HG03135 (cell line): ENCODE measurements around the gene C1QTNF7.

Experiments
- ATAC-seq: cut with Tn5 transposase; IDR thresholded peaks from one replicate; pipeline ENCODE4 v1.9.1; 2021; ENCODE audit warnings: mild to moderate bottlenecking, moderate library complexity; ENCODE audit not compliant: unreplicated experiment

C1QTNF7 gene

DNA sequence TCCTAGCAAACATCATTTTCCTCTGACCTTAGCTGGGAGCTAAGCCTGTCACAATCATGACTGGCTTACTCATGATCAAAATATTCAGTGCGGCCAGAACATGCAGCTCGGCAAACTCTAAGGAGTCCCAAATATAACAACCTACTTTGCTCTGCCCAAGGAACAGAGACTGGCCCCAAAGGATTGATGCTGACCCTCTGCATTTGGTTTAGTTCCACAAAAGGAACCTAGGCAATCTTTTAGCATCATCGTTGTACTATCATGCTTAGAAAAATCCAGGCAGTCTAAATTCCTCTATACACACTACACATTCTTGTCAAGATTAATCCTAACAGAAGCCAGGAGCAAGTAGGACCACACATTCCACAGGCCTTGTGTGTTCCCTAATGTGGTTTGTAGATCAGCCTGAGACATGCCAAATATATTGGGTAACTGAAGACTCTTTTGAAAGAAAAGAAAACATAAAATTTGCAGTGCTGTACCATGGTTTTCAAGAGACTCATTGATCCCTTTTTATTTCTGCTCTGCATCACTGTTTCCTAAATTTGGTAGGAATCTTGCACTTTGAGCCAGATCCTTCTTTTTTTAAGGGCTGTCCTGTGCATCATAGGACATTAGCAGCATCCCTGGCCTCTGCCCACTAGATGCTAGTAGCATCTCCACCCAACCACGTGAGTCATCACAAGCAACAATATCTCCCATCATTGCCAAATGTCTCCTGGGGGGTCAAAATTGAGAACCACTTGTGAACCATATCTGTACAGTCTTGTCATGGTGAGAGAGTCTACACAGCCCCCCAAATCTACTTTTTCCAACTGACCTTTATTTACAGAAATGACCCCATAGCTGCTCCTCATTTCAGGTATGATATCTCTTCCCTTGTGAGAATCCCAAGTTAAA, 24.3 kb downstream of the C1QTNF7 start:
- no peak for ATAC-seq

DNA sequence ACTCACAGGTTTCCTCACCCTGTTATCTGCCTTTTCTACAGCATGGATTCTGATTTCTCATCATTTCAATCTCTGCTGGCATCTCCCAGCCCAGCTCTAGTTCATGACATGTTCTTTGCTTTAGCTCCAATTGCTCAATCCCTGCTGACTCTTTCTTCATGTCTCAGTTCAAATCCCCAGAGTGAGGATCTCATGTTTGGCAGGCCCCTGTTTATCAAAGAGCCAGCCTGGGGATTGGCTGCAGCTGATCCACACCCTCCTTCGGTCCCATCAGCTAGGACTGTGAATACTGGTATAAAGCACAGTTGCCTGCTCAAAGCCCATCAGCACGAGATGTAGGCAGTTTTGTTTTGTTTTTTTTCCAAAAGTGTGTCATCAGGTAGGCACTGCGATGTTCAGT, 27.5 kb downstream of the C1QTNF7 start:
- ATAC-seq: no peak

DNA sequence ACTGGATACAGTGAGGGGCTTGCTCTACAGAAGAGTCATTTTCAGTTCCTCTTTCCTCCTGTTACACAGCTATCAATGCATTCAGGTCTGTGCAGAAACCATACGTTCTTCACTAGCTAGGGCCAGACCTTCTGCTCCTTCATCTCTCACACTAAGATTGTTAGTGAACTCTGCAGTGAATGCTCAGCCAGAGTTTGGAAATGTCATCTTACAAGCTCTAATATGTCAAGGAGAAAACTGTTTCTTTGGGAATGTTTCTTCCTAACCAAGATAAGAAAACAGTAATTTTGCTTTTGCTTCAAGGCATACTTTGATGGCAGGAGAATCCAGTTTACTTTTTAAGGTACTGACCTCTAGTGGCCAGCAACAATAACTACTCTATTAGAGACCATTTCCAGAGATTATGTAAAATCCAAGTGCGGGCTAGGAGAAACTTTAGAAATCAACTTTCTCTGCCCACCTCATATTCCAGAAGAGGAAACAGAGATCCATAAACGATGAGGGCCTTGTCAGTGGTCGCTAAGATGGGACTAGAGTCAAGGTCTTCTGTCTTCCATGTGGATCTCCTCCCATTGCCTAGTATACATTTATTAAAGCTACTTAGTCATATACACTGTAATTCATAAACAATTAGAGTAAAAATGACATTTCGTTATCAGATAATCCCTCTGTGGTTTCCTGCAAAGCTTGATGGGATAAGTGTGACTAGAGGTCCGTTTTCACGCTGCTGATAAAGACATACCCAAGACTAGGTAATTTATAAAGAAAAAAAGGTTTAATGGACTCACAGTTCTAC, 29.8 kb downstream of the C1QTNF7 start:
- ATAC-seq: peak; percentile 98

DNA sequence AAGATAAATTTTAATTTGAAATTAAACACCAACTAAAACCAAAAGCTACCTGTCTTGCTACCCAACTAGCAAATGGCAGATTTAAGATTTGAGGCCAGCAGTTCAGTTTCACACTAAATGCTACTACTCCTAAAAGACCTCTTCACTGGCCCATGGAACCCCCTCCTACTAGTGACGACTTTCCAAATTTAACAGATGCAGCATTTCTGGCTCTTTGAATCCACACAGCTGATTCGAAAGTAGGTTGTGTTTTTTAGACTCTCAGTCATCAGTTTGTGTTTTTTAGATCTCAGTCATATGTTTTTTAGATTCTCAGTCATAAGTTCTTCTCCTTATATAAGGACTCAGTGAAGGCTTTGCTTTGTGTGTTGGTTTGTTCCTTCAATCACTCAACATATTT, 30.8 kb downstream of the C1QTNF7 start:
- ATAC-seq: no peak

DNA sequence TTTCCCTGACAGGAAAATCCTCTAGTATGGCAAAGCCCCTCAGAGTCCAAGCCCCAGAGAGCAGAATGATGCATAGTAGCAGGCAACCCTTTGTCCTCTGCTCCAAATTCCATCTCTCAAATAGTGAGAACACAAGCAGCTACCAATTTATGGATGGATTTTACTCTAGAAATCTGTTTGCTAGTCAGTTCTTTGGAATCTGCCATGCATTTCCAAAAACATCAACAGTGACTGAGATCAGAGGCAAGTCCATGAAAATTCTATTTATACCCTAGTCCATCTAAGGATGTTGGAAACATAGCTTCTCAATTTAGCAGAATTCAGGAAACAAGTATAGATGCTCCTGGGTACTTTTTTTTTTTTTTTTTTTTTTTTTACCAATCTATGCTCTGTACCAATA, 31.9 kb downstream of the C1QTNF7 start:
- ATAC-seq: no peak

DNA sequence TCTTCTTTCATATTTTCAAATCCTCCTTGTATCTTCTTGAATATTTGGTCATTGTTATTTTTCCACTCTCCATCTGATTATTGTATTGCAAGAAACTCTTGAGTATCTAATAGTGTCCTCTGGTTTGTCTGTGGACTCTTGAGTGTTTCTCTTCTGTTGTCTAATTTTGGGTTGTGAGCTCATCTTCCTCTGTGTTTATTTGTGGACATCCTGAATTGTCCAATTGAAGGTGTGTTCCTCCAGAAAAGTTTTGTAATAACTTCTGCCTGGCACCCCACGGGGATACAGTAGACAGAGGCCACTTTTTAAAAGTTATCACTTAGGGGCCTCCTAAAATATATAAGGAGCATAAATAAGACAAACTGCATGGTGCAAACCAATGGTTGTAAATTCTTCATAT, 38.8 kb downstream of the C1QTNF7 start:
- no peak for ATAC-seq

DNA sequence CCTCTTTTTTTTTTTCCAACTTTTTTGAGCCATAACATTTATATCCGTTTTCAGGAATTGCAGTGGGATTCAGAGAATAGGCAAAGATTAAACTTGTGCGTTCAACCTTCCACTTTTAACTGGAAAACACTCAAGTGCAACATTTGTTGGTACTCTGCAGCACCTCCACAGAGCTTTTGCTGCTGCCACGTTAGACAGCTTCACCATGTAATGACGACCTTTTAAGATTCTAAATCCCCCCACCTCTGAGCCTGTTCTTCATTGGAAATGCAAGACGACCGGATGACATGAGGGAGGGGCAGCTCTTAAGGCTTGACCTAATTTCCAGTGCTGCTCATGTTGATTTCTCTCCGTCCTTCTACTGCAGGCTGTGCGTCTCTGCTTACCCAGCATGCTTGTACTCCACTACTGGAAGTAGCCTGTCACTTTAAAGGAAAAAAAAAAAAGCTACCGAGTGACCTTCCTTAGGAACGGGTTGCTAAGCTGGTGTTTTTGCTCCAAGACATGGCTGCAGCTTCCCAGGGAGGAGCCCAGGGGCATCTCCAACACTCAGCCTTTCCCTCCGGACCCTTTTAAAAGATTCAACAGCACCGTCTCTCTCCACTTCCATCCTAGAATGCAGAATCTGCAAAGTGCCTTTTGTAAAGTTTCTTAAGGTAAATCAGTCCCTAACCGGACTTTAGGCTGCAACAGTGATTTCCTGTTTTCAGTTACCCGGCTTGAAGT, 41.7 kb downstream of the C1QTNF7 start, which contains the start of gene CC2D2A:
Gene CC2D2A, plus strand, starts transcription at position 481 of the 726 bp plus-strand sequence. CDS start 6,051 bp downstream, outside the sequence.
- no peak for ATAC-seq

DNA sequence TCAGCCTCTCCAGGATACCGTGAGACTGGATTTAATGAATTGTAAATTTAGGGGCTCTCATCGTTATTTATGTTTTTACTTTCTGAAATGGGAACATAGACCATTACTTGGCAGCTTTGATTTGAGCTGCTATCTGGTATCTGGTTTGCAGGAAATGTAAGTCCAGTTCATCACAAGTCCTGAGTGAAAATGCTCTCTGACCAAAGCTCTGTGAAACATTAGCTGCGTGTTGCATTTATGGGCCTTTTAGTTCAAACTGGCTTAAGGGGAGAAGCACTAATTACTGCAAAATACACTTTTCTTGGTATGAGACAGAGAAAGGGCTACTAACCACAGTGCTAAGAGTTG, 42.3 kb downstream of the C1QTNF7 start:
- no peak for ATAC-seq

DNA sequence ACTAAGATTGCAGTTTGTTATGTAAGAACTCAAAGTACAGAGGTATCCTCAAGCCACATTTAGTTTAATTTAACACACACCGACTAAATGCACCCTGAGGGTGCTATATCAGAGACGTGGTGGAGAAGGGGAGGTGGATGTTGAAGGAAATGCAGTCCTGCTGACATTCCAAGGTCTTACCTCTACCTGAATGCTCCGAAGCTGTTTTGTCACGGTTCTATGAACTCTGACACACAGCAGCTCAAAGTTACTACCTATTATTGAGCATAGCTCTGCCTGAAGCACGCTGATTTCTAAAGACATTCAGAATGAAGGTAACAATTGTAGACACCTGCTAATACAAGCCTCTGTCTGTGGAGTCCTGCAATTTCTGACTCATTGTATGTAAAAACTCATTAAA, 48.6 kb downstream of the C1QTNF7 start:
- ATAC-seq: no peak

DNA sequence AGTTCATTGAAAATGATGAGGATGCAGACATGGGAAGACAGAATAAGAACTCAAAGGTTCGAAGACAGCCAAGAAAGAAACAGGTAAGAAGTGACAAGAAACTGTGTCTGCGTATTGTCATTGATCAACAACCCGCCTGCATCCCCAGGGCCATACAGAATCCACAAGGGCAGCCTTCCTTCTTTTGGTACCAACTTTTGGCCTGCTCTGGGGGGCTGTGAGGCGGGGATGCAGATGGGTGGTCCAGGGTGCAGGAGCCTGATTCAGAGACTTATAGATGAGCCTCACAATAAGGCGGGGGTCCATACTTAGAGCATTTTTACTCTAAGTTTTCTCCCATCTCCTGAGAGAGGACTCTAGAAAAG, 50.9 kb downstream of the C1QTNF7 start:
- ATAC-seq: no peak

DNA sequence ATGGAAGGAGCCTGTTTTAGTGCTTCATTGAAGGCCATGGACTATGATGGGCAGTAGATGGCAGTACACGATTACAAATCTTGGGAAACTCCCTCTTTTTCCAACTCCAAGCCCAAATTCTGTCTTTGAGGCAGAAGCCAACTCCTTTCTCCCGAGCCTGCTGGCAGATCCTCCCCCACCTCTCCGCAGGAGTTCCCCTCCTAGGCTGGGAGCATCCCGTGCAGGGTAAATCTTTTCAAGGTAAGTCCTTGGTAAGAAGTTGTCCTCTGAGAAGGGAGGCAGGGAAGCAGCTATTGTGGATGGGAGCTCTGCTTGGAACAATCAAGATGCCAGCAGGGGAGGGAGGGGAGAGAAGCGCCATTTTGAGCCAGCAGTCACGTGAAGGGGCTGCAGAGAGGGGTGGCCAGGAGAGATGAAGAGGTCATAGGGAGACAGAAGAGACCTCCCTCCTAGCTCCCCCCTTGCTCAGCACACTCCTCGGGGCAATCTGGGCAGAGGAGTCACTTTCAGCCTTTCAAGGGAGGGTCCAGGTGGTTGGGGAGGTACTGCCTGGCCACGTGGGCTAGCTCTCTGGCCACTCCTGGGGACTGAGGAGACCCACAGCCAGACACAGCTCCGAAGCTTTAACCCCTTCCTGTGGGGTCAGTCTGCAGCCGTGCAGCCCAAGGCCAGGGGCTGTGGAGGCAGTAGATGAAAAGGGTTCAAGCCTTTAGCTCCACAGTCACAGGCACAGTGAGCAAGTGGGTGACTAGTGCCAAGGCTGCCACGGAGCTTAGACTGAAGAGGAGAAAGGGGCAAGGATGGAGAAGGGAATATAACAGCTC, 51.5 kb downstream of the C1QTNF7 start:
- no peak for ATAC-seq

DNA sequence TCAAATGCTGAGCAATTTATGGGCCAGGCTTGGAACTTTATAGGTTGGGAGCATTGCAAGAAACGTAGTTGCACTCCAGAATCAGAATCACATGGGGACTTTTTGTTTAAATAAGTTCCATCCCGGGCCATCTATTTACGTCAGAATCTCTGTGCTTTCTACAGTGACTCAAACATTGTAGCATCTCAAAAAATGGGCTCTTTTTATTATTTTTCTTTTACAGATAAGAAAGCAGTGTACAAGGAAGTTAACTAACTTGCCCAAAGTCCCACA, 52.0 kb downstream of the C1QTNF7 start:
- no peak for ATAC-seq

DNA sequence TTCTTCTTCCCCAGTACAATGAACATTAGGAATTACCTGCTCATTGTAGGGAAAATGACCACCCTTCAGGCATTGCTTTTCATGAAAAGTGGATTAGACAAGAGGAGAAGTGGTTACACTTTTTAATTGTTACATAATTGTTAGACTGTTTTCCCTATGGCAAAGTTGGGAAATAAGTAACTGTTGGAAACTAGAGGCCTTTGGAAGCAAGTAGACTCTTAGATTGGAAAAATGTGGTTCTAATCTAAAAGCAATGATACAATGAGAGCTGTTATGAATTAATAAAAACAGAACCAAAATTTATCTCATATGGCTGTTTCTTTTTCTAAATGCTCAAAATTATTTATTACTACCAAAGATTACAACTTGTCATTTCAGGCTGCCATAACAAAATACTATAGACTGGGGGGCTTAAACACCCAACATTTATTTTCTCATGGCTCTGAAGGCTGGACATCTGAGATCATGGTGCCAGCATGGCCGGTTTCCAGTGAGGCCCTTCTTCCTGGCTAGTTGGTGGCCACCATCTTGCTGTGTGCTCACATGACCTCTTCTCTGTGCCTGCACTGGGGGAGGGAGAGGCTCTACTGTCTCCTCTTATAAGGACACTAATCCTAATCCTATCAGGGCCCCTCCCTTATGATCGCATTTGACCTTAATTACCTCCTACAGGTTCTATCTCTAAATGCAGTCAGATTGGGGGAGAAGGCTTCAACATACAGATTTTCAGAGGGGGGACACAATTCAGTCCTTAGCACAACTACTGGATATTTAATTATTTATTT, 54.3 kb downstream of the C1QTNF7 start:
- ATAC-seq: no peak

DNA sequence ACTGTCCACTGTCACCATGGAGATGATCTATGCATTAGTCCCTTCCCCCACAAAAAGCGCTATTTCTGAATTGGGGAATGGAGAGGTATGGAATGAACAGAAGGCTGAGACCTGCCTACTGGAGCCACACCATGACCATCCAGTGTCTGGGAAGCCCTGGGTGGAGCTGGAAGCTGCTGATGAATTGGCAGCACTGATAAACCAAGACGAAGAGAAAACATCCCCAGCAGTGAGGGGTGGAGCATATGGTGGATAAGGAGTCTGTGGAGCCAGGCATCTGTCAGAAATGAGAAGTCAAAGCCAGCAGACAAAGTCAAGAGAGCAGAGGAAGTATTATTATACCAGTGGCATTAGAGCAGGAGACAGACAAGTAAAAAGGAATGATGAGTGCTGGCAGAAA, 55.0 kb downstream of the C1QTNF7 start:
- no peak for ATAC-seq

DNA sequence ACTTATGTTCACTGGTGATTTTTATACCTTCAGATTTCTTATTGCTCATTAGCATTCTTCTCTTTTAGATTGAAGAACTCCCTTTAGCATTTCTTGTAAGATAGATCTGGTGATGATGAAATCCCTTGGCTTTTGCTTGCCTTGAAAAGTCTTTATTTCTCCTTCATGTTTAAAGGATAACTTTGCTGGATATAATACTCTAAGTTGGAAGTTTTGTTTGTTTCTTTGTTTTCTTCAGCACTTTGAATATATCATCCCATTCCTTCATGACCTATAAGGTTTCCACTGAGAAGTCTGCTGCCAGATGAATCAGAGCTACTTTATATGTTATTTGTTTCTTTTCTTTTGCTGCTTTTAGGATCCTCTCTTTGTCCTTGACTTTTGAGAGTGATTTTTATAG, 60.3 kb downstream of the C1QTNF7 start:
- ATAC-seq: no peak

DNA sequence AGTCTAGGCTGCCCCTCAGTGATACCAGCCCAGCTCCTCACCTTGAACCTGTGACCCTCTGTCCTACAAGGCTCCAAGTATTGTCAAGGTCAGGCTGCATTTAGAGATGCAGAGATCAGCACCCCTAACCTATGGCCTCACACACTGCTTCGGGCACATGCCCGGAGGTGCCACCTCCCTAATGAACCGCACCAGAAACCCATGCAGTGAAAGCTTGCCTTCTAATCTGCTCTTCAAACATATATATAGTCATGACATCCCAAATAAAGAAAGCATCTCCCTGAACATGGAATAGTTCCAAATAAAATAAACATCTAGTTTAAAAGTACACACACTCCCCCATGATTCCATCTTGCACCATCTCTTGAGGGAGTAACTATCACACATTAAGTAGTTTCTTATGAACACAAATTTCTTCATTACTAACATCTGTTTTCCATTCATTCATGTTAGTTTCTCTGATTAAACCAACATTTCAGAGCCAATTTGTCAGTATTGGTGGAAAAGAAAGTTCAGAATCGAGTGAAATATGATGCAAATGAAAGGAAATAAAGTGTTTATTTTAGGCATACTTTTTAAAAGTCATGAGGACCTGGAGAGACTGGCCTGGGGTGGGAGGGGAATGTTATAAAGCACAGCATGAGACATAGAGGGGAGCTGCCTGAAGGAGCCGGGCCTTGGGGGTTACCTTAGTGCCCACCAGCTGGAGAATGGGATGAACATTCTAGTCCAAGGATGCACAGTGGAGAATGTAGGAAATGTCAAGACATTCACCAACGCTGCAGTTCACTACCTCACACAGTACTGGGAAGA, 61.0 kb downstream of the C1QTNF7 start:
- ATAC-seq: no peak

DNA sequence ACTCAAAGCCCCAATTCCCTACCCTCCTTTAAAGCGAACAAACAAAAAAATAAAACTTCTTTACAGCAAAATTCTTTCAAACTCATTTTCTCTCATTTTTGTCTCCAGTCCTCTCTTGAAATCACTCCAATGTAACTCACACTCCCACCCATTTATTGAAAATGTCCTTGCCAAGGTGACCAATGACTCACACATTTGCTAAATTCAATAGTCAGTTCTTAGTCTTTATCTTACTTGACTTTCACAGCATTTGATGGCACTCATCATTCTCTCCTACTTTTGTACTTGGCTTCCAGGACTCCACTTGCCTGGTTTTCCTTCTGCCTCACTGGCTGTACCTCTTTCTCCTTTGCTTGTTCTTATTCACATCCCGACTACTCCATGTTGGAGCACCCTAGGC, 61.7 kb downstream of the C1QTNF7 start:
- no peak for ATAC-seq

DNA sequence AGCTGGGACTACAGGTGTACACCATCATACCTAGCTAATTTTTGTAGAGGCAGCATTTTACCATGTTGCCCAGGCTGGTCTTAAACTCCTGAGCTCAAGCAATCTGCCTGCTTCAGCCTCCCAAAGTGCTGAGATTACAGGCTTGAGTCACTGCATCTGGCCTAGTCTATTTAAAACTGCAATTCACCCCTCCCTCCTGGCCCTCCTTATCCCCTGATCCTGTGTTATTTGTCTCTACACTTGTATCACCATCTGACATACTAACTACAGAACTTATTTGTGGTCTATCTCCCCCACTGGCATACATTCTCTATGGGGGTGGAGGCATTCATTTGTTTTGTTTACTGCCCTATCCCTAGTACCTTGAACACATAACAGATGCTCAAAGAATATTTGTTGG, 65.6 kb downstream of the C1QTNF7 start:
- ATAC-seq: no peak

DNA sequence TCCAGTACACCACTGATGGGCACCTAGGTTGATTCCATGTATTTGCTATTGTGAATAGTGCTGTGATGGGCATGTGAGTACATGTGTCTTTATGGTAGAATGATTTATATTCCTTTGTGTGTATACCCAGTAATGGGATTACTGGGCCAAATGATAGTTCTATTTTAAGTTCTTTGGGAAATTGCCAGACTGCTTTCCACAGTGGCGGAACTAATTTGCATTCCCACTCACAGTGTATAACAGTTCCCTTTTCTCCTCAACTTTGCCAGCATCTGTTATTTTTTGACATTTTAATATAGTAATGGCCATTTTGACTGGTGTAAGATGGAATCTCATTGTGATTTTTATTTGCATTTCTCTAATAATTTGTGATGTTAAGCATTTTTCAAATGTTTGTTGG, 67.8 kb downstream of the C1QTNF7 start:
- ATAC-seq: no peak
